GM18526 (cell line): ENCODE measurements around the gene NSL1.
A peak's percentile ranks its signal among the peaks of the same experiment; 100 is the strongest.

Experiments used
- POLR2A ChIP-seq: IDR thresholded peaks from 3 replicates; pipeline ENCODE4 v1.6.1; 2011; ENCODE audit not compliant: insufficient read length; ENCODE audit errors: extremely low read depth

NSL1 gene, protein sequence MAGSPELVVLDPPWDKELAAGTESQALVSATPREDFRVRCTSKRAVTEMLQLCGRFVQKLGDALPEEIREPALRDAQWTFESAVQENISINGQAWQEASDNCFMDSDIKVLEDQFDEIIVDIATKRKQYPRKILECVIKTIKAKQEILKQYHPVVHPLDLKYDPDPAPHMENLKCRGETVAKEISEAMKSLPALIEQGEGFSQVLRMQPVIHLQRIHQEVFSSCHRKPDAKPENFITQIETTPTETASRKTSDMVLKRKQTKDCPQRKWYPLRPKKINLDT

DNA sequence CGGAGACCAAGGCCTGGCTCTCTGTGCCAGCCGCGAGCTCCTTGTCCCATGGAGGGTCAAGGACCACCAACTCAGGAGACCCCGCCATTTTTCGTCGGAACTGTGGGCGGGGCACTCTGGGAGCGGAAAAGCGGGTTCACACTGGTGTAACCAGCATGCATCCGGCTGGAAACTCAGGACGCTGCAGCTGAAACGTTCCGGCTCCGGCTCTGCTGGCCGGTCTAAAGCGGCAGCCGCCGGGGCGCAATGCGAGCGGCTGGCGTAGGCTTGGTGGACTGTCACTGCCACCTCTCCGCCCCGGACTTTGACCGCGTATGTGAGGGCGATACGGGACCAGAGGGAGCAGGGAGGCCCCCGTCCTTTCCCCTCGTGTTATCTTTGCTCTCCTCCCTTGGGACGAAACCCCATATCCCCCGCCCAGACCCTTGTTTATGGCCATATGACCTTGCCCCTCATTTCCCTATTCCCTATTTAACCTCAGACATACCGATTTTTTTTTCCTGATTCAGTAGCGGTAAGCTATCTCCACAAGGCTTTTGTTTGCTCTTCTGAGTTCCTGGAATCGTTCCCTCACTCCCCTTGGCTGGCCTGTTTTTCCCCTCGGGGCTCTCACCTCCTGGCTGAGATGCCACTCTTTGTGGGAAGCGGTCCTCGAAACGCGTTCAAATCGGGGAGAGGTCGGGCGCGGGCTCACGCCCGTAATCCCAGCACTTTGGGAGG lies at the start of gene NSL1, which contains the start of gene TATDN3:
Gene NSL1, minus strand, starts transcription at position 102 of the 720 bp plus-strand sequence. Its CDS starts 14 bp downstream, at position 88.
Gene TATDN3, plus strand, starts transcription at position 219 of the 720 bp plus-strand sequence. Its CDS starts 28 bp downstream, at position 247.
- peak; percentile 87 for TF ChIP-seq POLR2A

DNA sequence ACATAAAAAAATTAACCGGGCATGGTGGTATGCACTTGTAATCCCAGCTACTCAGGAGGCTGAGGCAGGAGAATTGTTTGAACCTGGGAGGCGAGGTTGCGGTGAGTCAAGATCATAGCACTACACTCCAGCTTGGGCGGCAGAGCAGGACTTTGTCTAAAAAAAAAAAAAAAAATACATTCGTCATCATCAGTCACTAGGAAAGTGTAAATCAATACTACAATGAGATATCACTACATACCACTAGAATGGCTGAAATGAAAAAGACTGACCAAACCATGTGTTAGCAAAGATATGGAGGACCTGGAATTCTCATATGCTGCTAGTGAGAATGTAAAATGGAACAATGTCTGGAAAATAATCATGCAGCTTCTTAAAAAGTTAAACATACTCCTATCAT lies 46.6 kb upstream of the NSL1 start:
- TF ChIP-seq POLR2A = no peak

DNA sequence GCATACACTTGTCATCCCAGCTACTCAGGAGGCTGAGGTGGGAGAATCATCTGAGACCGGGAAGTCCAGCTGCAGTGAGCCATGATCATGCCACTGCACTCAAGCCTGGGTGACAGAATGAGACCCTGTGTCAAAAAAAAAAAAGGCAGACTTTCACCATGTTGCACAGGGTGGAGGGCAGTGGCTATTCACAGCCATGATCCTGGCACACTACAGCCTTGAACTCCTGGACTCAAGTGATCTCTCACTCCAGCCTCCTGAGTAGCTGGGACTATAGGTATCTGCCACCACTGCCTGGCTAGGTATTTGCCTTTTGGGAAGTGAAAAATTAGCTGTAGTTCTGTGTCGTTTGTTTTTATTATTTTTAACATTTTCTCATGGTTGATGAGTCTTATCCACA lies 36.8 kb upstream of the NSL1 start:
- no peak for TF ChIP-seq POLR2A

DNA sequence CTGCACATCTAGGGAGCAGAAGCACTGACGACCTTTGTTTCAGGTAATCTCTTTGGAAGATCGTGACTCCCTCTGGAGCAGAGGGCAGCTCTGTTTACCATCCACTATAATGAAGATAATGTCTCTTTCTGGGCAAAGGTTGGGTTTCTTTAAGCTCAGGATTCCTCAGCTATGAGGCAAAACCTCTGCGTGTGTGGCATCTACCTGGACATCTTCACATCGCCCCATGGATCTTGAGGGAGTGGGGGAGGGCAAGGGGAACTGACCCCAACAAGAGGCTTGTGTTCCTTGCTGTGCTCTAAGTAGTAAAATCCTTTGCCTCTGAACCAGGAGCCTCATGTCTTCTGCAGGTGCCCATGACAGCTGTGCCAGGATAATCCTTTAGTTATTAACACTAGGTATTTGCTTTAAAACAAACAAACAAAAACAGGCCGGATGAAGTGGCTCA lies 36.3 kb upstream of the NSL1 start:
- no peak for TF ChIP-seq POLR2A

DNA sequence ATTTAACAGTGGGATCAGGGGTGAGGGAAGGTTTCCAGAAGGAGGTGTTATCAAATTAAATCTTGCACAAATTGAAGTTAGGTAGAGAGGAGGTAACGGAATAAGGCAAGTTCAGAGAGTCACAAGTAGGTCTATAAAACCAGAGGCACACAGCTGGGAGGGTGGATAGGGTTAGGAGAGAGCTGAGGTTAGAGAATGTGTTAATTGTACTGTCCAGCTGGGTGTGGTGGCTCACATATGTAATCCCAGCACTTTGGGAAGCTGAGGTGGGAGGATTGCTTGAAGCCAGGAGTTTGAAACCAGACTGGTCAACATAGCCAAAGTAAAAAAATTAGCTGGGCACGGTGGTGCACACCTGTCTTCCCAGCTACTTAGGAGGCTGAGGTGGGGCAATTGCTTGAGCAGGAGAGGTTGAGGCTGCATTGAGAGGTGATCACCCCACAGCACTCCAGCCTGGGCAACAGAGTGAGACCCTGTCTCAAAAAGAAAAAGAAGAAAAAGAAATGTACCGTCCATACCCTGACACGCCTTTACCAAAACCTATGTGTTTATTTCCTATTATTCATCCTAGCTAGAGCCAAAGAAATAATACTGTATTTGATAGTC lies 35.7 kb upstream of the NSL1 start:
- no peak for TF ChIP-seq POLR2A

DNA sequence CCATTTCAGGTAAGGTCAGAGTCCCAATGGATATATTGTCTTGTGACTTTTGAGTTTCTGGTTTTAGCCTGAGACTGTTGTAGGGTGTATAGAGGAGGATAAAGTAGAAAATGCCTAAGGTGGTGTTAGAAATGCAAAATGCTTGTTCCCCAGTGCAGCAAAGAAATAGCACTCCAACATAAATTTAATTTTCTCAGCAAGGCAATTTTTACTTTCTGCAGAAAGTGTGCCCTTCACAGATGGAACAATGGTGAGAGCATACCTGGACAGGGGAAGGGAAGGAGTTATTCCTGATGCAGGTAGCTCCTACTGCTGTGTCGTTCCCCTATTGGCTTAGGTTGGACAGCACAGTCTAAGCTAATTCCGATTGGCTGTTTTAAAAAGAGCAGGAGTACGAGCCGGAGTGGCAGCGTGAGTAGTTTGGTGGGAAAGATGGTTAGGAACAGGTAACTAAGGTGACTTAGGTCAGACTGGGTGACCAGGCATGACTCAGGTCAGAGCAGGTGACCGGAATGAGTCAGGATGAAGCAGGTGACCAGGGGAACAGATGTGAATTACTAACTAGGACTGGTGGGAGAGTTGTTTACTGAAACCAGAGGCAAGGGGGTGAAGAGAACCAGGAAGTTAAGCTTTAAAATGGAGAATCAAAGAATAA lies 34.3 kb upstream of the NSL1 start:
- no peak for TF ChIP-seq POLR2A

DNA sequence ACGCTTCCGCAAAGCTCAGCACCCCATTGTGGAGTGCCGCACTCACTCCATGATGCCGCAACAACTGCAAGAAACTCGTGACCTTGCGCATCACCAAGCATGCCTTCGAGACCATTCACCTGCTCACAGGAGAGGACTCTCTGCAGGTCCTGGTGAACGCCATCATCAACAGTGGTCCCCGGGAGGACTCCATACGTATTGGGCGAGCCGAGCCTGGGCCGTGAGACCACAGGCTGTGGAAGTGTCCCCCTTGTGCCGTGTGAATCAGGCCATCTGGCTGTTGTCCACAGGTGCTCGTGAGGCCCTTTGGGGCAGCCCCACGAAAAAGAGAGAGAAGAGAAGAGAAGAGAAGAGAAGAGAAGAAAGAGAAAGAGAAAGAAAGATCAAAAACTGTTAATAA lies 32.6 kb upstream of the NSL1 start:
- TF ChIP-seq POLR2A = no peak

DNA sequence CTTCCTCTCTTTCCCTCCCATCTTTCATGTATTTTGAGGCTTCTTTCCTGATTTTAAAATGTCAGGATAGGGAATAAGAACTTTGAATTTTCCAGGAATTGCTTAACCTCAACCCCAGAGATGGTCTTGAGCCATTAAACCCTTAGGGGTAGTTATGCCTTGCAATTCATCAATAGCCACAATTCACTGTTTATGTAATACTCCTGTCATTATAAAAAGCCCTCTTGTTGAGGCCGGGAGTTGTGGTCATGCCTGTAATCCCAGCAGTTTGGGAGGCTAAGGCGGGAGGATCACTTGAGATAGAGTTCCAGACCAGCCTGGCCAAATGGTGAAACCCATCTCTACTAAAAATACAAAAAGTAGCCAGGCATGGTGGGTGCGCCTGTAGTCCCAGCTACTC lies 31.4 kb upstream of the NSL1 start:
- TF ChIP-seq POLR2A = no peak

DNA sequence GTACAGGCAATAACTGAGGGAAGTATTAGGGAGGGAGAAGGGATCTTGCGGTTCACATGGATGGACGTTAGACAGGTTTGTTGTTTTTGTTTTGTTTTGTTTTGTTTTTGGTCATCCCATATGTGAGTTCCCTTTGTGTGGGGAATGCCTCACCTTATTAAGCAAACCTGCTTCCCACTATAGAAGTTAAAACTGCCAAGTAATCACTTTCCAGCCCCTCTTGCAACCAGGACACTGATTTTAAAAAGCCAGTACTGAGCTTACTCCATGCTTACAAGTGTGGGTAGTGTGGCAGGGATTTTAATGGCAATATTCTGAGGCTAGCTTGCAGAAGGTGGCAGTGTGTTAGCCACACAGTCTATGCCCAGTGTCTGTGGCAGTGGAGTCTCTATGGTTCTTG lies 29.4 kb upstream of the NSL1 start:
- TF ChIP-seq POLR2A = no peak

DNA sequence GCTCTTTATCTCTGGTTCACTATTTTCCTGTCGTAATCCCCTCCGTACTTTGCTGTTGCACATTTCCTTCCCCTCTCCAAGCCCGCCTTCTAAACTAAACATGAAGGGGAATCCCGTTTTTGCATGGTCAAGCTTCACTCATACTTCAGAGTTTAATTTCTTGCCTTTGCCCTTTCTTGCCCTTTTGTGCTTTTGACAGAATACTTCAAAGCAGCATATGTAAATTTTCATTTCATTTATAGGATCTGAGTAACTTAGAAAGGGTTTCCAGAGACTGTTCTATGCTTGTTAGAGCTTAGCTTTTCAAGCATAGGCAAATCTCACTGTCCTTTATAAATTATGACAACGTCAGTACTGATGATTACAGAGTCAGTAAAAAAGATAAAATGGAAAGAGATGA lies 28.1 kb upstream of the NSL1 start:
- no peak for TF ChIP-seq POLR2A

DNA sequence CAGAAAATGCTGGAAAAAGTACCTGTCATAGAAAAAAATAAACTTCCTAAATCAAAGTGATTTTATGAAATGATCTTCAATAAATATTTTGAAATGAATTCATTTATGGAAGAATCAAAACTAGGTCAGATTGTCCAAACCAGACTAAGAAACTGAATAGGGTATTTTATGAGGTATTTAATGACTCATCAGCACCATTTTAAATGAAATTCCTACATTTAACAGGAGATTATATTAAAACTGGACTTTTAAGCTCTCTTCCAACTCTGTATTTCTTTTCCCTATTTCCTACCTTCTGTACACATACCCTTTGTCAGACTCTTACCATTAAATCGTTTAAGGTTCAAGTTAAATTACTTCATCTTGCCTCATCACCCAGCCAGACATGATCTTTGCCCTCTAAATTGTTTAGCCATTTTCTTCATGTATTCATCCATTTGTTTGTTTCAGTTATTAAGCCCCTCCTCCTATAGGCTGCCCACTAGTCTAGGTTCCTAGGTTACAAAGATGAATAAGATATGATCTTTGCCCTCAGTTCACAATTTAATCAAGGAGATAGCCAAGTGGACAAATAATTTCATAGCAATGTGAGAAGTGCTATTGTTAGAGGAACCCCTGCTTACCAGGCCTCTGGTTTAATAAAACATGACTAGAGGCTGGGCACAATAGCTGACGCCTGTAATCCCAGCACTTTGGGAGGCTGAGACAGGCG lies 25.1 kb upstream of the NSL1 start:
- TF ChIP-seq POLR2A = no peak

DNA sequence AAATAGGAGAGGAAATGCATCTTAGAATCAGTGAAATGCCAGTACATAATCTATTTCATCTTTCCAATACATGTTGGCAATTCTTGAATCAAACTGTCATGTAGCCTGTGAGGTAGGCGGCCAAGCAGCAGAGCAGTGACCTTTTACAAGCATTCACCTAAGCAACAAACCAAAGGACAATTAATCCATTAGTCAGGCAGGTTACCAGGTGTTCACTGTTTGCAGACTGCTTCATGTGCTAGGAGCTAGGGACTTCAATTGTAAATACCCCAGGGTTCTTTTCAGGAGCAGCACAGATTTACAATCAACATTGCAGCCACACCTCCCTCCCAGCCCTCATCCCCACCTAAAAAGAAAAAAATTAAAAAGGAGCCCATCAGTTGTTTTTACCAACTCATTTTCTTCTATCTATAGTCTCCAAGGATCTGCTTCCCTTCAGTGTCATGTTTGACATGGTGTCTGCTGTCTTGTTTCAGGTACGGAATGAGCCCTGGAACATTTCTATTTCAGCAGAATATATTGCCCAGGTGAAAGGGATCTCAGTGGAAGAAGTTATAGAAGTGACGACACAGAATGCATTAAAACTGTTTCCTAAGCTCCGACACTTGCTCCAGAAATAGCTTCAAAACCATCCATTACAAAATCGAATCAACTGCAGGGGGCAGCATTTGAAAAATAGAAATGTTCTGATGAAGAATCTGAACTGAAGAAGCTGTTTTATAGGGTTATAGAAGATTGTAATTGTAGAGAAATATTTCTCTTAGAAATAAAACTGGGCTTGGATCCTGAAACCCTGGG lies 23.2 kb upstream of the NSL1 start:
- no peak for TF ChIP-seq POLR2A

DNA sequence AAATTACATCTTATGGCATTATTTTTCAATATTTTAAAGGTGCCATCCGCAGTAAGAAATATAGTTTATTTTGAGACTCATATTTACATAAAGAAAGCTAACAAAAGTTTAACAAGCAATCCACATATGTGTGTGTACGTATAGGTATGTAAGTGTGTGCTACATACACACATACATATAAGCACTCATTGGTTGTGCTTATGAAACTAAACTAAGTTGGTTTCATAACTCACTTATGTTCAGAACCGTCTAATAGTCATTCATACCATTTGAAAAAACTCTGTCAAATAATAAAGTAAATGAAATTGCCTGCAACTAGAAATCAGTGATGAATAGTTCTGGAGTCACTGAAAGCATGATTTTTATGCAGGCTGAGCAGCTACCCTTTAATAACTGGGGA lies 14.2 kb upstream of the NSL1 start:
- no peak for TF ChIP-seq POLR2A

DNA sequence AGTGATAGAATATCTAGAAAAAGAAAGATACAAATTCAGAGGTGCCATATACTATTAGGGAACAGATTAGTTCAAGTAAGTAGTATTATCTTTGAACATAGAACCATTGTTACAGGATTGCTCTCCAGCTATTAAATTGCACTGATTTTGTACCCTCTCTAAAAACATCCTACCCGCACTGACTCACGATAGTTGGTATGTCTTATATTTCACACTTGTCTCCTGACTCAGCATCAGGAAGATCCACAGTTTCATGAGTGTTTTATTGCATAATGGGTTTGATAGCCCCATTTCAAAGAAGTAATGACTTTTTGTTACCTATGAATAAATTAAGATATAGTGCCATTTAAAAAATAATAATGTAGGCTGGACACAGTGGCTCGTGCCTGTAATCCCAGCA lies 6.1 kb upstream of the NSL1 start:
- no peak for TF ChIP-seq POLR2A
